Endothelial cell of umbilical vein (primary cell): ENCODE measurements around the gene MTF2.

Source experiments
- POLR2A ChIP-seq: IDR thresholded peaks from 2 replicates; pipeline ENCODE4 v1.6.1; 2012; ENCODE audit warnings: low read depth, mild to moderate bottlenecking, control low read depth, low read length
- POLR2AphosphoS5 ChIP-seq: IDR thresholded peaks from 2 replicates; pipeline ENCODE4 v1.6.1; 2012; ENCODE audit warnings: low read depth, mild to moderate bottlenecking, control low read depth, low read length, moderate library complexity; ENCODE audit not compliant: insufficient read depth
- TF ChIP-seq, protein P1 (sequence below): IDR thresholded peaks from 2 replicates; pipeline ENCODE4 v1.6.1; 2011; ENCODE audit not compliant: insufficient read depth, insufficient read length
- TF ChIP-seq, protein P2 (sequence below), 2 donors: IDR thresholded peaks; 1 replicate in 1 of 2; 2 replicates in 1 of 2; pipeline ENCODE4 v1.5.1; 2011; ENCODE audit warnings: low read length in 2 of 2, mild to moderate bottlenecking in 2 of 2, moderate library complexity in 2 of 2, control low read depth in 1 of 2, inconsistent platforms in 1 of 2, low read depth in 1 of 2; ENCODE audit not compliant: insufficient read depth in 1 of 2; ENCODE audit errors: extremely low read depth in 1 of 2

DNA sequence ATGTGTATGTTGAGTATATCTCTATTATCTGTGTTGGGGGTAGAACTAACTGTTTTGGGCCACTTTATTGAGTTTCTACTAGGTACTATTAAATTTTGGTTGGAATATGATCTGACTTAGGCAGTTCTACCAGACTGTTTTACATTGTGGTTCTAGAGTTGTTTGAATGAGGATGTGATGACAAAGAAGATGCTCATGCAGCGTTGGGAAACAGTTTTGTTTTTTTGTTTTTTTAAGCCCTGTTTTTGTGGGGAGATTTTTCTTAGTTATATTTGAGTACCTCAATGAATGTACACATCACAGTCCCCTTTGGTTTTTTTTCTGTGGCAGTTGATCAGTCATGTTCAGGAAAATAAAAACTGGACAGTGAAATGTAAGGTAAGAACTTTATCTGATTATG, 61.0 kb downstream of the MTF2 start:
- no peak for TF ChIP-seq POLR2AphosphoS5
- TF ChIP-seq POLR2A: no peak
- TF ChIP-seq, protein P1, sequence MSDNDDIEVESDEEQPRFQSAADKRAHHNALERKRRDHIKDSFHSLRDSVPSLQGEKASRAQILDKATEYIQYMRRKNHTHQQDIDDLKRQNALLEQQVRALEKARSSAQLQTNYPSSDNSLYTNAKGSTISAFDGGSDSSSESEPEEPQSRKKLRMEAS: no peak
- TF ChIP-seq, protein P2, sequence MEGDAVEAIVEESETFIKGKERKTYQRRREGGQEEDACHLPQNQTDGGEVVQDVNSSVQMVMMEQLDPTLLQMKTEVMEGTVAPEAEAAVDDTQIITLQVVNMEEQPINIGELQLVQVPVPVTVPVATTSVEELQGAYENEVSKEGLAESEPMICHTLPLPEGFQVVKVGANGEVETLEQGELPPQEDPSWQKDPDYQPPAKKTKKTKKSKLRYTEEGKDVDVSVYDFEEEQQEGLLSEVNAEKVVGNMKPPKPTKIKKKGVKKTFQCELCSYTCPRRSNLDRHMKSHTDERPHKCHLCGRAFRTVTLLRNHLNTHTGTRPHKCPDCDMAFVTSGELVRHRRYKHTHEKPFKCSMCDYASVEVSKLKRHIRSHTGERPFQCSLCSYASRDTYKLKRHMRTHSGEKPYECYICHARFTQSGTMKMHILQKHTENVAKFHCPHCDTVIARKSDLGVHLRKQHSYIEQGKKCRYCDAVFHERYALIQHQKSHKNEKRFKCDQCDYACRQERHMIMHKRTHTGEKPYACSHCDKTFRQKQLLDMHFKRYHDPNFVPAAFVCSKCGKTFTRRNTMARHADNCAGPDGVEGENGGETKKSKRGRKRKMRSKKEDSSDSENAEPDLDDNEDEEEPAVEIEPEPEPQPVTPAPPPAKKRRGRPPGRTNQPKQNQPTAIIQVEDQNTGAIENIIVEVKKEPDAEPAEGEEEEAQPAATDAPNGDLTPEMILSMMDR (IDR thresholded peaks at IDR 0.05; ENCODE audit: extremely low read depth in 1 of 2, insufficient read depth in 1 of 2, low read depth in 1 of 2, low read length in 2 of 2): no peak
